Epithelial cell of proximal tubule (primary cell): ENCODE results near the gene HDAC4. TPM values are rescaled to one million over a fixed set of nuclear protein-coding genes. Genes with fewer than 3 reads are reported as not detected.

Source experiments
- DNase-seq: peaks from one replicate; pipeline ENCODE4 v3.0.0-alpha.2; 2011; ENCODE audit warnings: low read depth
- H3K4me3 ChIP-seq: 2 replicates; pipeline ENCODE4 v1.5.1; 2011; ENCODE audit warnings: low read depth, mild to moderate bottlenecking, low read length
- total RNA-seq: library from RNA; depleted of rRNA; stranded (reverse); fragments of >200 nt; gene quantifications from 2 replicates; pipeline ENCODE4 v1.2.3, GENCODE V29; 2015
- TF ChIP-seq, protein P1 (sequence below): conservative IDR thresholded peaks from 2 replicates; pipeline ENCODE4 v1.5.1; 2012; ENCODE audit warnings: low read depth, mild to moderate bottlenecking, low read length

HDAC4 gene
- total RNA-seq, 1 donor from 2014 or later = 23.2 TPM

DNA sequence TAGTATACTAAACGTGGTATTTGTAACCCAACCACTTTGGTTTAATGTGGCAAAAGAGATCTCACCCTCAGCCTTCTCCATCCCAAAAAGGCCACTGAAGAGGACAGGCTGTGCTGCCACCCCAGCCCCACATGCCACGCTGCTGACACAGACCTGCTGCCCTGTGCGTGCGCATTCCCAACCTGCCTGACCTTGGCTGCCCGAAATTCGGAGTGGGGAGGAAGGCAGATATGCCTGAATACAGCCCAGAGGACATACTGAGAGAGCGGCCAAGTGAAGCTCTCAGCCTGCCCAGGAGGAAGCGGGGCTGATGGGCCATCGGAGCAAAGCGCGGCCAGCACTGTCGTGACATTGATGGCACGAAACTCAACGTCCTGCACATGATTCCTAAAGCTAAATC is 70.0 kb downstream of the HDAC4 start:
- no peak for DNase-seq
- no peak overlapping the region for H3K4me3 ChIP-seq
- TF ChIP-seq, protein P1, sequence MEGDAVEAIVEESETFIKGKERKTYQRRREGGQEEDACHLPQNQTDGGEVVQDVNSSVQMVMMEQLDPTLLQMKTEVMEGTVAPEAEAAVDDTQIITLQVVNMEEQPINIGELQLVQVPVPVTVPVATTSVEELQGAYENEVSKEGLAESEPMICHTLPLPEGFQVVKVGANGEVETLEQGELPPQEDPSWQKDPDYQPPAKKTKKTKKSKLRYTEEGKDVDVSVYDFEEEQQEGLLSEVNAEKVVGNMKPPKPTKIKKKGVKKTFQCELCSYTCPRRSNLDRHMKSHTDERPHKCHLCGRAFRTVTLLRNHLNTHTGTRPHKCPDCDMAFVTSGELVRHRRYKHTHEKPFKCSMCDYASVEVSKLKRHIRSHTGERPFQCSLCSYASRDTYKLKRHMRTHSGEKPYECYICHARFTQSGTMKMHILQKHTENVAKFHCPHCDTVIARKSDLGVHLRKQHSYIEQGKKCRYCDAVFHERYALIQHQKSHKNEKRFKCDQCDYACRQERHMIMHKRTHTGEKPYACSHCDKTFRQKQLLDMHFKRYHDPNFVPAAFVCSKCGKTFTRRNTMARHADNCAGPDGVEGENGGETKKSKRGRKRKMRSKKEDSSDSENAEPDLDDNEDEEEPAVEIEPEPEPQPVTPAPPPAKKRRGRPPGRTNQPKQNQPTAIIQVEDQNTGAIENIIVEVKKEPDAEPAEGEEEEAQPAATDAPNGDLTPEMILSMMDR = no peak

DNA sequence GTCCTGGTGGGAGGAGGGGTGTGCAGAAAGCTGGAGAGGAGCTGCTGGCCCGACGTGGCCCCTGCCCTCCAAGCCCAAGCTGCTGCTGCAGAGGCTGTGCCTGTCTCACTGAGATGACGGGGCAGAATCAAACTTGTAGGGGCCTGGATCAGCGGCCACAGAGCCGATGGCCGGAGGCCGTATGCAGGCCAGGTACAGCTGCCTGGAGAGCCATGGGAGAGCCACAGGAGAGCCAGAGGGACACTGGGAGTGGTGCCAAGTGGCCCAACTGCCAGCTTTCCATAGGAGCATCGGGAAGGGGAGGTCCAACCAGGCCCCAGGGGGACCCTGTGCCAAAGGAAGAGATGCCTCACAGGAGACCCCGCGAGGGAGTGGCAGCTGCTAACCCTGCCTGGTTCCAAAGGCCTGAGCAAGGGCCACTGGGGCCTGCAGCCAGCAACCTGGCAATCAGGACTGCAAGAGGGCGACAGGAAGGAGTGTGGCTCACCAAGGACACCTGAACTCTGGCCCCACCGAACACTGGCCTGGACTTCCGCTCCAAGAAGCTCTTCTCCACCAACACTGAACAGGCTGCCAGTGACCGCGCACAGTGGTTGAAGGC is 70.7 kb downstream of the HDAC4 start:
- H3K4me3 ChIP-seq = no peak overlapping the region
- DNase-seq = no peak
- TF ChIP-seq, protein P1 = no peak

DNA sequence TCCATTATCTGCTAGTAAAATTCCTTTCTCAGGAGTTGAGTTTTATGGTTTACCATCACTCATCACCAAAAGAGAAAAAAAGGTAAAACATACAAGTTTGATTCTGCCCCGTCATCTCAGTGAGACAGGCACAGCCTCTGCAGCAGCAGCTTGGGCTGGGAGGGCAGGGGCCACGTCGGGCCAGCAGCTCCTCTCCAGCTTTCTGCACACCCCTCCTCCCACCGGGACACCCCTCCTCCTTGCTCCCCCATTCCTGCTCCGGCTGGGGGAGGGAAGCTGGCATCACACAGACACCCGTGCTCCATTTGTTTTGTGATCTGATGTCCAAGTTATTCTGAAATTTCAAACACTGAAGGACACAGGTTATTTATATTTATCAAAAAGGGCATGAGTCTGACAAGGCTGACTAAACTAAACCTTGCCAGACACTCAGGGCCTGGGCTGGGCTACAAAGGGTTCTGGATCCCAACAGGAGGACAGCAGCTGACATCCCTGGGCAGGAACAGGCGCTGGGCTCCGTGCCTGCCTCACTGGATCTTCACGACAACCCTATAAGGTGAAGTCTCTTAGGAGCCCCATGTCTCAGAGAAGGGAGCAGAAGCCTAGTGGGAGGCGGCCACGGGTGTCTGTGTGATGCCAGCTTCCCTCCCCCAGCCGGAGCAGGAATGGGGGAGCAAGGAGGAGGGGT is 71.4 kb downstream of the HDAC4 start:
- DNase-seq = no peak
- TF ChIP-seq, protein P1 = no peak

DNA sequence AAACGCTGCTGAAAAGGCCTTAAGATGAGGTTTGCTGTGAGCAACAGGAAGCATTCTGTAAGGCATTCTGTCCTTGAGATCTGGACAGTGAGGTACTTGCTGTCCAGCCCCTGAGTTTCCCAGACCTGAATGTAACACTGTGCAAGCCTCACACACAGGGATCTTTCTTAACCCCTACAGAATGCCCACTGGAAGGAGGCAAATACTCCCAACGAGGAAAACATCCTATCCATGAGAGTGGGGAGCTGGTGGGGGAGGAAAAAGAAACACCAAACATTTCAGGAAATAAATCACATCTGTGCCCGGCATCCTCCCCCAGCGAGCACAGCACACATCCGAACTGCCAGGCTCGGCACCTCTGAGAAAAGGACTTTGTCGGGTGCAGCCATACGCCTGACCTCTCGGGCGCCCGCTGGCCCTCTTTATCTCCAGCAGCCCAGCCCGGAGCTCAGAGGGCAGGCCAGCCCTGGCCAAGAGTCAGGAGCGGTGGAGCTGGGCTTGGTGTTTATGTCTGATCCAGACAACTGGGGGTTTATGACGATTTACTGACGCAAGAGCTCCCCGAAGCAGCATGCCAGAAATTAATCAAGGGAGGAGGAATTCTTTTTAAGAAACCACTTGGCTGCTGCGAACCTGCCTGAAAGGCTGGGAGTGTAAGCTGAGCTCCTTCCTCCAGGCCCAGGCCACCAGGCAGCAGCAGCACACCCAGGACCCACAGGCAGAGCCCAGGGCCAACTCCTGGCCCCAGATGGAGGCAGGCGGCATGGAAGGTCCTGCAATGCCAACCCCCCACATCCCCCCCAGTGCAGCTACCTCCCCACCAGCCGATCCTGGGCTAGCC is 72.2 kb downstream of the HDAC4 start:
- no peak overlapping the region for H3K4me3 ChIP-seq
- DNase-seq = no peak
- TF ChIP-seq, protein P1 = no peak

More for the DNA sequence above, 71.4 kb downstream of the HDAC4 start:
- H3K4me3 ChIP-seq = no peak overlapping the region

DNA sequence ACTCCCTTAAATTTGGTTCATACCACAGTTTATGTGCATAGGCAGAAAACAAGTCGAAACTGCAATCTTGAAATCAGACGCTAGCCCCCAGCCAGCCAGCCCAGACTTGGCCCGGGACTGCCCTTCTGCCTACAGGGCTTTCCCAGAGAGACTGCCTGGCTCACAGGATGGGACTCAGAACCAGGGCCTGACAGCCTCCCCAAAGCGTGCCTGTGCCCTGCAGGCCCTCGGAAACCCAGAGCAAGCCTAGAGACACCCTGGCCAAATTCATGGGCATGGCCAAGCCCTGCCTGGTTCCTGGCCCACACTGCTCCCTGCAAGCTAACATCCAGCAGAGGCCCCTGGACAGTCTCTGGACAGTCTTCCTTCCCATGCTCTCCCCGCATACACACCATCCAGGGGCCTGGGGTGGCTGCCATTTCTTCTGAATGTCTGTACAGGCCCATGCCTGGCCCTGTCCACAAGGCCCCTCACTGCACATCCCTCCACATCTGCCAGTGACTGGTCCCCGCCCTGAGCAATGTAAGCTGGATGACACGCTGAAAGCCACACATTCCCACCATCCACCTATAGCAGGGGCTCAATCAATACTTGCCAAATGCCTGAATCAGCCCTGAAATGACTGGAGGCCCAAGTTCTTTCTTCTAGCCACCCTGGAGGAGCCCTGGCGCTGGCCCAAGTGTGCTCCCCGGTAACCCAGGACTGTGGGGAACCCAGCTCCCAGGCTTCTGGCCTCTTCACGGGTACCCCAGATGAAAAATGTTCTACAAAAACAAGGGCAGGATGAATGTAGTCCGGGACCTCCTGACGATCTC is 73.1 kb downstream of the HDAC4 start:
- TF ChIP-seq, protein P1 = no peak
- DNase-seq = no peak
- no peak overlapping the region for H3K4me3 ChIP-seq

DNA sequence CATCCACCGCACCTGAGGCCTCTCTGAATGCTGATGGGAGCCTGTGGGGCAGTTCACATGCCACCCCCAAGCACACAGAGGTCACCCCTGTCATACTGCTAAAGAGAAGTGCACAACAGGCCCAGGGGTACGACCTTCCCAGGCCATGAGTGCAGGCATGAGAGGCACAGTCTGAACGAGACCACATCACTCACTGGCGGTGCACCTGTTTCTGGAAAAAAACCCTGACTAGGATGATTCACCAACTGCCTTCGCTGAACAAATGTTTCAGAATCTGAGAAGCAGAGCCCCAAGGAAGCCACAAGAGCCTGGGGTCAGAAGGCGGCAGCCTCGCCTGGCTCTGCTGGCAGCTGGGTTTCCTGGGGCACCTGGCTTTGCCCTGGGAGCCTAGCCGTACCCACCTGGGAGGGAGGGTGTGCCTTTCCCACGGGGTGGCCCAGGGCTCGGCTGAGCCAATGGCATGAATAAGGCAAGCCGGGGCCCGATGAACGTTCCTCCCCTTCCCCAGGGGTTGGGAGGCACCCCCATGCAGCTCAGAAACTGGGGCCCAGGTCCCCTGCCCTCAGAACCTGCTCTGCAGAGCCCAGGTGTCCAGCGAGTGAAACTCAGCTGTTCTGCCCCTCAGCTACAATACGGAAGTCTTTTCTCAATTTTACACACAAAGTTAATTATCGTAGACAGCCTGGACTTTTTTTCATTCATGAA is 73.8 kb downstream of the HDAC4 start:
- DNase-seq = no peak
- TF ChIP-seq, protein P1 = no peak
- H3K4me3 ChIP-seq = no peak overlapping the region
